ENCODE data around the gene PTCH2. TPM values are rescaled to one million over a fixed set of nuclear protein-coding genes. Genes with fewer than 3 reads are reported as not detected.

PTCH2 gene
- total RNA-seq, 1 experiment from 2014 or later: 0.79 TPM

DNA sequence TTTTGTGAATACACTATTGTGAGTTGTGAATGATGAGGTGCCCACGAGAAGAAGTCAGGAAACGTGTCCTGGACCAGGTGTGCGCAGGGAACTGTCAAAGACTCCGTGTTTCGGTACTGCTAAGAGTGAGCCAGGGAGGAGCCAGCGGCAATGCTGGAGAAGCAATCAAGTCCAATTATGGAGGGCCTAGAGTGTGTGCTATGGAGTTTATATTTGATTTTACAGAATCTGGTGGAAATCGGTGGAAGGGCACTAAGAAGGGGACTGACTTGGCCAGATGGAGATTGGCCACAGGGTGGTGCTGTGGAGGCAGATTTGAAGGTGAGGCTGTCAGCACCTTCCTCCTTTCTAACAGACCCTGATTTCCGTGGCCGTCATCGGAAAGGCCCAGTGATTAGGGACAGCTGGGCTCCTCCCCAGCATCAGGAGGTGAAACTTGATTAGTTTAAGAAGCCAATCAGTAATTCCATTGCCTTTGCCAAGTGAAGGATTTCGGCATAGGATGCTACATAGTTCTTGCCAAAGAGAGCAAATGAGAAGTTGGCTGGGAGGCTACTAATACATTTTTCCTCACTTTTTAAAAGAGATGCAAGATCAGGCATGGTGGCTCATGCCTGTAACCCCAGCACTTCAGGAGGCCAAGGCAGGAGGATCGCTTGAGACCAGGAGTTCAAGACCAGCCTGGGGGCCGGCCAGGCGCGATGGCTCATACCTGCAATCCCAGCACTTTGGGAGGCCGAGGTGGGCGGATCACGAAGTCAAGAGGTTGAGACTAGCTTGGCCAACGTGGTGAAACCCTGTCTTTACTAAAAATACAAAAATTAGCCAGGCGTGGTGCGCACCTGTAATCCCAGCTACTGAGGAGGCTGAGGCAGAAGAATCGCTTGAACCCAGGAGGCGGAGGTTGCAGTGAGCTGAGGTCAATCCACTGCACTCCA lies 7.0 kb downstream of the PTCH2 start:
- peaks cover 11% of the 10 kb centered on the region in 2 experiments for H3K4me1 Mint-ChIP-seq
- Histone ChIP-seq H2BK15ac (ENCODE audit: low read depth, low read length) (no peak overlapping the region), H3K4ac (ENCODE audit: low read depth, low read length) (no peak overlapping the region), H3K23ac (ENCODE audit: insufficient read length, low read depth, low read length) (no peak overlapping the region), H3K4me1 (ENCODE audit: insufficient read depth, low read length) (no peaks in the 10 kb centered on the region; the same call in 1 of the 2 replicates), H2BK120ac (ENCODE audit: low read depth, low read length, poor library complexity, severe bottlenecking) (no peak overlapping the region), H3K27me3 (ENCODE audit: insufficient read depth, low read length) (no peaks in the 10 kb centered on the region), H3K9me3 (ENCODE audit: control insufficient read depth, low read depth, low read length) (no peaks in the 10 kb centered on the region), H4K20me1 (ENCODE audit: control insufficient read depth, insufficient read depth, insufficient read length) (no peaks in the 10 kb centered on the region), H3K56ac (ENCODE audit: insufficient read length, low read depth, low read length) (no peak overlapping the region), H4K91ac (ENCODE audit: insufficient read length, low read depth, low read length) (no peak overlapping the region), H3K9ac (ENCODE audit: extremely low read depth, insufficient read length, low read length) (no peak overlapping the region), H2AFZ (ENCODE audit: low read length) (no peak overlapping the region), H3K14ac (ENCODE audit: insufficient read depth, low read length) (no peak overlapping the region), H3K79me2 (ENCODE audit: insufficient read depth, low read length) (no peaks in the 10 kb centered on the region), H4K8ac (replicated peaks; ENCODE audit: insufficient read length, low read depth, low read length) (no peak overlapping the region), H3K4me2 (ENCODE audit: insufficient read depth, insufficient read length, low read length) (no peak overlapping the region), H4K5ac (ENCODE audit: insufficient read length, low read depth, low read length) (no peak overlapping the region), H2BK20ac (ENCODE audit: low read depth, low read length, poor library complexity, severe bottlenecking) (no peak overlapping the region), H3K18ac (ENCODE audit: insufficient read length, low read depth, low read length) (no peak overlapping the region), H3T11ph (ENCODE audit: low read length) (no peak overlapping the region), H2BK12ac (ENCODE audit: insufficient read length, low read depth, low read length) (no peak overlapping the region), H3K23me2 (ENCODE audit: insufficient read length, low read depth, low read length, poor library complexity, severe bottlenecking) (no peaks in the 10 kb centered on the region), H3K27ac (ENCODE audit: insufficient read length, low read depth, low read length) (no peak overlapping the region), H2AK5ac (ENCODE audit: insufficient read length, low read length) (no peak overlapping the region), H2BK5ac (ENCODE audit: insufficient read length, low read length) (no peak overlapping the region), H3K79me1 (ENCODE audit: insufficient read depth, low read depth, low read length, poor library complexity, severe bottlenecking) (no peaks in the 10 kb centered on the region)
- H3K36me3 Mint-ChIP-seq (ENCODE audit: insufficient read depth in 1 of 3, low read depth in 3 of 3): no peaks in the 10 kb centered on the region
- TF ChIP-seq, protein P1, sequence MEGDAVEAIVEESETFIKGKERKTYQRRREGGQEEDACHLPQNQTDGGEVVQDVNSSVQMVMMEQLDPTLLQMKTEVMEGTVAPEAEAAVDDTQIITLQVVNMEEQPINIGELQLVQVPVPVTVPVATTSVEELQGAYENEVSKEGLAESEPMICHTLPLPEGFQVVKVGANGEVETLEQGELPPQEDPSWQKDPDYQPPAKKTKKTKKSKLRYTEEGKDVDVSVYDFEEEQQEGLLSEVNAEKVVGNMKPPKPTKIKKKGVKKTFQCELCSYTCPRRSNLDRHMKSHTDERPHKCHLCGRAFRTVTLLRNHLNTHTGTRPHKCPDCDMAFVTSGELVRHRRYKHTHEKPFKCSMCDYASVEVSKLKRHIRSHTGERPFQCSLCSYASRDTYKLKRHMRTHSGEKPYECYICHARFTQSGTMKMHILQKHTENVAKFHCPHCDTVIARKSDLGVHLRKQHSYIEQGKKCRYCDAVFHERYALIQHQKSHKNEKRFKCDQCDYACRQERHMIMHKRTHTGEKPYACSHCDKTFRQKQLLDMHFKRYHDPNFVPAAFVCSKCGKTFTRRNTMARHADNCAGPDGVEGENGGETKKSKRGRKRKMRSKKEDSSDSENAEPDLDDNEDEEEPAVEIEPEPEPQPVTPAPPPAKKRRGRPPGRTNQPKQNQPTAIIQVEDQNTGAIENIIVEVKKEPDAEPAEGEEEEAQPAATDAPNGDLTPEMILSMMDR (conservative IDR thresholded peaks at IDR 0.05): peak; percentile 93
- WGBS (ENCODE audit: extremely low coverage, insufficient read length, low lambda C conversion rate): no CpG with 5 or more reads among the region's 23 CpGs
- H3K9me3 Mint-ChIP-seq: no peaks in the 10 kb centered on the region
- peak overlapping the region in 2 of 3 experiments; percentile 10 to 35; a peak in 3 of 7 replicates for H3K27ac Mint-ChIP-seq
- H3K27me3 Mint-ChIP-seq (ENCODE audit: low read depth): peaks cover 2% of the 10 kb centered on the region
- DNase-seq: peak; percentile 91
- no peak overlapping the region for H3K4me3 Mint-ChIP-seq
